ENCODE results near the gene SSH2. TPM values are rescaled to one million over a fixed set of nuclear protein-coding genes. Genes with fewer than 3 reads are reported as not detected.

SSH2 gene
- total and polyA plus RNA-seq, 2 donors from 2014 or later, result 19.7 to 62.5 TPM

GRCh38 chr17:29733166-29733565 is 196.9 kb downstream of the SSH2 start:
- H3K27ac ChIP-seq (ENCODE audit: low read depth in 2 of 2, low read length in 2 of 2), result no peak overlapping the region
- H3K27me3 ChIP-seq (ENCODE audit: control insufficient read depth, insufficient read depth, low read length), result no peaks in the 10 kb centered on the region
- no peak for DNase-seq
- FAIRE-seq, result no peak
- no peak overlapping the region for H3K4me3 ChIP-seq (ENCODE audit: low read length in 3 of 3)
- H3K4me1 ChIP-seq (ENCODE audit: control insufficient read depth in 2 of 3, insufficient read depth in 2 of 3, low read depth in 1 of 3, low read length in 3 of 3), result no peaks in the 10 kb centered on the region
- intact Hi-C loops (cut with DNase I), result no loop called here
- peaks cover 0 to 1% (median 0%) of the 10 kb centered on the region in 3 donors for H3K9me3 ChIP-seq (ENCODE audit: control insufficient read depth in 2 of 3, insufficient read depth in 1 of 3, low read length in 3 of 3)
- H3K9ac ChIP-seq (ENCODE audit: low read length in 3 of 3), result no peak overlapping the region
- no peaks in the 10 kb centered on the region for H3K36me3 ChIP-seq (ENCODE audit: control insufficient read depth in 2 of 3, insufficient read depth in 3 of 3, low read length in 3 of 3)
- TF ChIP-seq CTCF (IDR thresholded peaks at IDR 0.05; ENCODE audit: borderline replicate concordance, extremely low read depth, insufficient read depth), result no peak

GRCh38 chr17:29732613-29733012 is 197.4 kb downstream of the SSH2 start:
- no peak for DNase-seq
- no peak for FAIRE-seq
- H3K27ac ChIP-seq (ENCODE audit: low read depth in 2 of 2, low read length in 2 of 2), result no peak overlapping the region

GRCh38 chr17:29732209-29732608 is 197.8 kb downstream of the SSH2 start:
- FAIRE-seq (no peak), DNase-seq (no peak)
- H3K4me1 ChIP-seq (ENCODE audit: control insufficient read depth in 2 of 3, insufficient read depth in 2 of 3, low read depth in 1 of 3, low read length in 3 of 3), result no peaks in the 10 kb centered on the region
- H3K4me3 ChIP-seq (ENCODE audit: low read length in 3 of 3), result no peak overlapping the region
- H3K36me3 ChIP-seq (ENCODE audit: control insufficient read depth in 2 of 3, insufficient read depth in 3 of 3, low read length in 3 of 3), result no peaks in the 10 kb centered on the region
- no peak overlapping the region for H3K27ac ChIP-seq (ENCODE audit: low read depth in 2 of 2, low read length in 2 of 2)
- H3K9me3 ChIP-seq (ENCODE audit: control insufficient read depth in 2 of 3, insufficient read depth in 1 of 3, low read length in 3 of 3), result peaks cover 0 to 1% (median 0%) of the 10 kb centered on the region in 3 donors
- no peaks in the 10 kb centered on the region for H3K27me3 ChIP-seq (ENCODE audit: control insufficient read depth, insufficient read depth, low read length)
- H3K9ac ChIP-seq (ENCODE audit: low read length in 3 of 3), result no peak overlapping the region
- TF ChIP-seq CTCF (IDR thresholded peaks at IDR 0.05; ENCODE audit: borderline replicate concordance, extremely low read depth, insufficient read depth), result no peak
- intact Hi-C loops (cut with DNase I), result no loop called here

More at GRCh38 chr17:29732613-29733012, 197.4 kb downstream of the SSH2 start:
- no peak for TF ChIP-seq CTCF (IDR thresholded peaks at IDR 0.05; ENCODE audit: borderline replicate concordance, extremely low read depth, insufficient read depth)
- Histone ChIP-seq H3K4me3 (ENCODE audit: low read length in 3 of 3) (no peak overlapping the region), H3K36me3 (ENCODE audit: control insufficient read depth in 2 of 3, insufficient read depth in 3 of 3, low read length in 3 of 3) (no peaks in the 10 kb centered on the region), H3K9me3 (ENCODE audit: control insufficient read depth in 2 of 3, insufficient read depth in 1 of 3, low read length in 3 of 3) (peaks cover 0 to 1% (median 0%) of the 10 kb centered on the region in 3 donors), H3K4me1 (ENCODE audit: control insufficient read depth in 2 of 3, insufficient read depth in 2 of 3, low read depth in 1 of 3, low read length in 3 of 3) (no peaks in the 10 kb centered on the region), H3K9ac (ENCODE audit: low read length in 3 of 3) (no peak overlapping the region), H3K27me3 (ENCODE audit: control insufficient read depth, insufficient read depth, low read length) (no peaks in the 10 kb centered on the region)
- intact Hi-C loops (cut with DNase I), result no loop called here

- FAIRE-seq (no peak), DNase-seq (no peak)
- no peak for TF ChIP-seq CTCF (IDR thresholded peaks at IDR 0.05; ENCODE audit: borderline replicate concordance, extremely low read depth, insufficient read depth)
- H3K36me3 ChIP-seq (ENCODE audit: control insufficient read depth in 2 of 3, insufficient read depth in 3 of 3, low read length in 3 of 3), result no peaks in the 10 kb centered on the region
- H3K4me3 ChIP-seq (ENCODE audit: low read length in 3 of 3), result no peak overlapping the region
- intact Hi-C loops (cut with DNase I), result no loop called here
- H3K27ac ChIP-seq (ENCODE audit: low read depth in 2 of 2, low read length in 2 of 2), result no peak overlapping the region
- H3K9ac ChIP-seq (ENCODE audit: low read length in 3 of 3), result no peak overlapping the region
- no peaks in the 10 kb centered on the region for H3K4me1 ChIP-seq (ENCODE audit: control insufficient read depth in 2 of 3, insufficient read depth in 2 of 3, low read depth in 1 of 3, low read length in 3 of 3)
- H3K9me3 ChIP-seq (ENCODE audit: control insufficient read depth in 2 of 3, insufficient read depth in 1 of 3, low read length in 3 of 3), result peaks cover 0 to 1% (median 0%) of the 10 kb centered on the region in 3 donors
- H3K27me3 ChIP-seq (ENCODE audit: control insufficient read depth, insufficient read depth, low read length), result no peaks in the 10 kb centered on the region
Observed at GRCh38 chr17:29731589-29731929, 198.5 kb downstream of the SSH2 start.

Data from kidney (tissue), 14 donors.